SK-N-SH treated with all-trans-retinoic acid at 6 μM for 48 hours (cell line): ENCODE measurements around the gene OSER1.

Source experiments
- ATAC-seq: fragments of 200-7000 bp; cut with Tn5 transposase; 3 replicates; pipeline ENCODE4 v1.9.1; 2020; ENCODE audit warnings: mild to moderate bottlenecking, moderate library complexity
- ARNTL ChIP-seq: fragments of 450-650 bp; formaldehyde crosslinking; IDR thresholded peaks from 2 replicates; pipeline ENCODE4 v1.5.0; 2020; ENCODE audit warnings: low read depth, mild to moderate bottlenecking, moderate library complexity, borderline replicate concordance
- BACH2 ChIP-seq: fragments of 250-450 bp; sonication (Bioruptor Pico); IDR thresholded peaks from 2 replicates; pipeline ENCODE4 v1.9.0; 2021; ENCODE audit warnings: mild to moderate bottlenecking, borderline replicate concordance
- CREB5 ChIP-seq: fragments of 250-450 bp; sonication (Bioruptor Pico); IDR thresholded peaks from 2 replicates; pipeline ENCODE4 v1.5.1; 2020; ENCODE audit warnings: low read depth, mild to moderate bottlenecking, moderate library complexity
- CSDC2 ChIP-seq: fragments of 250-450 bp; sonication (Bioruptor Pico); IDR thresholded peaks from 2 replicates; pipeline ENCODE4 v1.5.0; 2020; ENCODE audit warnings: mild to moderate bottlenecking, moderate library complexity
- ESRRG ChIP-seq: fragments of 250-450 bp; sonication (Bioruptor Pico); IDR thresholded peaks from 2 replicates; pipeline ENCODE4 v1.6.1; 2021; ENCODE audit warnings: mild to moderate bottlenecking
- GLIS3 ChIP-seq: fragments of 250-450 bp; sonication (Bioruptor Pico); IDR thresholded peaks from 2 replicates; pipeline ENCODE4 v1.5.0; 2020; ENCODE audit warnings: mild to moderate bottlenecking, moderate library complexity
- ISL1 ChIP-seq: fragments of 250-450 bp; sonication (Bioruptor Pico); IDR thresholded peaks from 2 replicates; pipeline ENCODE4 v2.1.2; 2022; ENCODE audit warnings: mild to moderate bottlenecking, moderate library complexity
- OSR1 ChIP-seq: fragments of 250-450 bp; sonication (Bioruptor Pico); IDR thresholded peaks from 2 replicates; pipeline ENCODE4 v1.8.0; 2022; ENCODE audit warnings: moderate library complexity, mild to moderate bottlenecking, inconsistent platforms
- POU6F1 ChIP-seq: fragments of 250-450 bp; sonication (Bioruptor Pico); IDR thresholded peaks from 2 replicates; pipeline ENCODE4 v1.8.0; 2021; ENCODE audit warnings: low read depth, mild to moderate bottlenecking, moderate library complexity, borderline replicate concordance
- PPARA ChIP-seq: fragments of 250-450 bp; sonication (Bioruptor Pico); IDR thresholded peaks from 2 replicates; pipeline ENCODE4 v1.5.0; 2020; ENCODE audit warnings: mild to moderate bottlenecking, borderline replicate concordance
- RARB ChIP-seq: fragments of 250-450 bp; sonication (Bioruptor Pico); IDR thresholded peaks from 2 replicates; pipeline ENCODE4 v1.8.0; 2021; ENCODE audit warnings: mild to moderate bottlenecking, moderate library complexity
- TCF4 ChIP-seq: fragments of 250-450 bp; sonication (Bioruptor Pico); IDR thresholded peaks from 2 replicates; pipeline ENCODE4 v1.8.0; 2021; ENCODE audit warnings: mild to moderate bottlenecking, moderate library complexity, borderline replicate concordance
- TOX ChIP-seq: fragments of 250-450 bp; sonication (Bioruptor Pico); IDR thresholded peaks from 2 replicates; pipeline ENCODE4 v1.8.0; 2021; ENCODE audit warnings: mild to moderate bottlenecking, moderate library complexity, borderline replicate concordance
- ZC3H10 ChIP-seq: fragments of 250-450 bp; sonication (Bioruptor Pico); IDR thresholded peaks from 2 replicates; pipeline ENCODE4 v1.5.1; 2021; ENCODE audit warnings: mild to moderate bottlenecking, moderate library complexity
- ZFP3 ChIP-seq: fragments of 250-450 bp; sonication (Bioruptor Pico); IDR thresholded peaks from 2 replicates; pipeline ENCODE4 v1.5.0; 2020; ENCODE audit warnings: mild to moderate bottlenecking, moderate library complexity
- ZFP30 ChIP-seq: fragments of 450-650 bp; formaldehyde crosslinking; IDR thresholded peaks from 2 replicates; pipeline ENCODE4 v1.5.0; 2022; ENCODE audit warnings: mild to moderate bottlenecking, moderate library complexity
- ZNF565 ChIP-seq: fragments of 450-650 bp; formaldehyde crosslinking; conservative IDR thresholded peaks from 2 replicates; pipeline ENCODE4 v1.5.0; 2020; ENCODE audit warnings: low read depth, mild to moderate bottlenecking, moderate library complexity
- ZNF8 ChIP-seq: fragments of 450-650 bp; formaldehyde crosslinking; IDR thresholded peaks from 2 replicates; pipeline ENCODE4 v1.5.0; 2020; ENCODE audit warnings: mild to moderate bottlenecking, moderate library complexity
- TF ChIP-seq, protein P1 (sequence below): fragments of 250-450 bp; sonication (Bioruptor Pico); IDR thresholded peaks from 2 replicates; pipeline ENCODE4 v1.8.0; 2020; ENCODE audit warnings: mild to moderate bottlenecking, moderate library complexity, borderline replicate concordance
- TF ChIP-seq, protein P2 (sequence below): fragments of 250-450 bp; sonication (Bioruptor Pico); IDR thresholded peaks from 2 replicates; pipeline ENCODE4 v1.5.0; 2020; ENCODE audit warnings: mild to moderate bottlenecking, moderate library complexity
- TF ChIP-seq, protein P3 (sequence below): fragments of 250-450 bp; sonication (Bioruptor Pico); IDR thresholded peaks from 2 replicates; pipeline ENCODE4 v1.5.1; 2021; ENCODE audit warnings: mild to moderate bottlenecking, moderate library complexity

OSER1 gene

GRCh38 chr20:44180814-44181213 lies 29.8 kb downstream of the OSER1 start:
- TF ChIP-seq GLIS3 (CRISPR knock-in tag) (no peak), TCF4 (no peak), OSR1 (CRISPR knock-in tag) (no peak), CSDC2 (CRISPR knock-in tag) (no peak), ZC3H10 (CRISPR knock-in tag) (no peak), RARB (CRISPR knock-in tag) (no peak), ZNF8 (CRISPR knock-in tag) (no peak), ARNTL (CRISPR knock-in tag) (no peak), CREB5 (no peak)
- TF ChIP-seq, protein P1, sequence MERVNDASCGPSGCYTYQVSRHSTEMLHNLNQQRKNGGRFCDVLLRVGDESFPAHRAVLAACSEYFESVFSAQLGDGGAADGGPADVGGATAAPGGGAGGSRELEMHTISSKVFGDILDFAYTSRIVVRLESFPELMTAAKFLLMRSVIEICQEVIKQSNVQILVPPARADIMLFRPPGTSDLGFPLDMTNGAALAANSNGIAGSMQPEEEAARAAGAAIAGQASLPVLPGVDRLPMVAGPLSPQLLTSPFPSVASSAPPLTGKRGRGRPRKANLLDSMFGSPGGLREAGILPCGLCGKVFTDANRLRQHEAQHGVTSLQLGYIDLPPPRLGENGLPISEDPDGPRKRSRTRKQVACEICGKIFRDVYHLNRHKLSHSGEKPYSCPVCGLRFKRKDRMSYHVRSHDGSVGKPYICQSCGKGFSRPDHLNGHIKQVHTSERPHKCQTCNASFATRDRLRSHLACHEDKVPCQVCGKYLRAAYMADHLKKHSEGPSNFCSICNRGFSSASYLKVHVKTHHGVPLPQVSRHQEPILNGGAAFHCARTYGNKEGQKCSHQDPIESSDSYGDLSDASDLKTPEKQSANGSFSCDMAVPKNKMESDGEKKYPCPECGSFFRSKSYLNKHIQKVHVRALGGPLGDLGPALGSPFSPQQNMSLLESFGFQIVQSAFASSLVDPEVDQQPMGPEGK (CRISPR knock-in tag): no peak
- no peak for ATAC-seq

- TF ChIP-seq, protein P1 (CRISPR knock-in tag): no peak
- TF ChIP-seq, protein P2, sequence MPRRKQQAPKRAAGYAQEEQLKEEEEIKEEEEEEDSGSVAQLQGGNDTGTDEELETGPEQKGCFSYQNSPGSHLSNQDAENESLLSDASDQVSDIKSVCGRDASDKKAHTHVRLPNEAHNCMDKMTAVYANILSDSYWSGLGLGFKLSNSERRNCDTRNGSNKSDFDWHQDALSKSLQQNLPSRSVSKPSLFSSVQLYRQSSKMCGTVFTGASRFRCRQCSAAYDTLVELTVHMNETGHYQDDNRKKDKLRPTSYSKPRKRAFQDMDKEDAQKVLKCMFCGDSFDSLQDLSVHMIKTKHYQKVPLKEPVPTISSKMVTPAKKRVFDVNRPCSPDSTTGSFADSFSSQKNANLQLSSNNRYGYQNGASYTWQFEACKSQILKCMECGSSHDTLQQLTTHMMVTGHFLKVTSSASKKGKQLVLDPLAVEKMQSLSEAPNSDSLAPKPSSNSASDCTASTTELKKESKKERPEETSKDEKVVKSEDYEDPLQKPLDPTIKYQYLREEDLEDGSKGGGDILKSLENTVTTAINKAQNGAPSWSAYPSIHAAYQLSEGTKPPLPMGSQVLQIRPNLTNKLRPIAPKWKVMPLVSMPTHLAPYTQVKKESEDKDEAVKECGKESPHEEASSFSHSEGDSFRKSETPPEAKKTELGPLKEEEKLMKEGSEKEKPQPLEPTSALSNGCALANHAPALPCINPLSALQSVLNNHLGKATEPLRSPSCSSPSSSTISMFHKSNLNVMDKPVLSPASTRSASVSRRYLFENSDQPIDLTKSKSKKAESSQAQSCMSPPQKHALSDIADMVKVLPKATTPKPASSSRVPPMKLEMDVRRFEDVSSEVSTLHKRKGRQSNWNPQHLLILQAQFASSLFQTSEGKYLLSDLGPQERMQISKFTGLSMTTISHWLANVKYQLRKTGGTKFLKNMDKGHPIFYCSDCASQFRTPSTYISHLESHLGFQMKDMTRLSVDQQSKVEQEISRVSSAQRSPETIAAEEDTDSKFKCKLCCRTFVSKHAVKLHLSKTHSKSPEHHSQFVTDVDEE (CRISPR knock-in tag): no peak
- TF ChIP-seq BACH2: no peak
- no peak for TF ChIP-seq ZFP30 (CRISPR knock-in tag)
- no peak for TF ChIP-seq ZNF8 (CRISPR knock-in tag)
- TF ChIP-seq PPARA (CRISPR knock-in tag): no peak
- TF ChIP-seq ZFP3 (CRISPR knock-in tag): no peak
- no peak for TF ChIP-seq ARNTL (CRISPR knock-in tag)
- no peak for TF ChIP-seq TCF4
- TF ChIP-seq RARB (CRISPR knock-in tag): no peak
- no peak for TF ChIP-seq GLIS3 (CRISPR knock-in tag)
- TF ChIP-seq OSR1 (CRISPR knock-in tag): no peak
- no peak for TF ChIP-seq ISL1 (CRISPR knock-in tag)
- TF ChIP-seq ZC3H10 (CRISPR knock-in tag): no peak
- TF ChIP-seq, protein P3, sequence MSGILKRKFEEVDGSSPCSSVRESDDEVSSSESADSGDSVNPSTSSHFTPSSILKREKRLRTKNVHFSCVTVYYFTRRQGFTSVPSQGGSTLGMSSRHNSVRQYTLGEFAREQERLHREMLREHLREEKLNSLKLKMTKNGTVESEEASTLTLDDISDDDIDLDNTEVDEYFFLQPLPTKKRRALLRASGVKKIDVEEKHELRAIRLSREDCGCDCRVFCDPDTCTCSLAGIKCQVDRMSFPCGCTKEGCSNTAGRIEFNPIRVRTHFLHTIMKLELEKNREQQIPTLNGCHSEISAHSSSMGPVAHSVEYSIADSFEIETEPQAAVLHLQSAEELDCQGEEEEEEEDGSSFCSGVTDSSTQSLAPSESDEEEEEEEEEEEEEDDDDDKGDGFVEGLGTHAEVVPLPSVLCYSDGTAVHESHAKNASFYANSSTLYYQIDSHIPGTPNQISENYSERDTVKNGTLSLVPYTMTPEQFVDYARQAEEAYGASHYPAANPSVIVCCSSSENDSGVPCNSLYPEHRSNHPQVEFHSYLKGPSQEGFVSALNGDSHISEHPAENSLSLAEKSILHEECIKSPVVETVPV (CRISPR knock-in tag): no peak
- no peak for TF ChIP-seq POU6F1
- TF ChIP-seq TOX (CRISPR knock-in tag): no peak
- no peak for TF ChIP-seq CREB5
- no peak for TF ChIP-seq ZNF565 (CRISPR knock-in tag)
- no peak for TF ChIP-seq ESRRG (CRISPR knock-in tag)
- no peak for ATAC-seq
These were observed 33.6 kb downstream of the OSER1 start for GRCh38 chr20:44176833-44177534.
